Liver (tissue), 9 donors: ENCODE measurements around the gene DOCK10. TPM values are rescaled to one million over a fixed set of nuclear protein-coding genes. Genes with fewer than 3 reads are reported as not detected.

ENCODE experiments used
- DNase-seq: peaks from one replicate; pipeline ENCODE4 v3.0.0-alpha.2; 2017; ENCODE audit warnings: low spot score
- H3K27ac ChIP-seq, 2 donors: one replicate each; pipeline ENCODE4 v1.7.0; 2013; ENCODE audit warnings: inconsistent platforms in 2 of 2, low read length in 2 of 2, control low read depth in 1 of 2, low read depth in 1 of 2, mild to moderate bottlenecking in 1 of 2
- H3K27me3 ChIP-seq, 4 donors: one replicate each; pipeline versions ENCODE4 v1.6.1 to v1.7.0; 2013; ENCODE audit warnings: low read length in 3 of 4, inconsistent platforms in 1 of 4, mild to moderate bottlenecking in 1 of 4, moderate library complexity in 1 of 4; ENCODE audit not compliant: control insufficient read depth in 4 of 4, insufficient read depth in 4 of 4
- H3K36me3 ChIP-seq, 4 donors: one replicate each; pipeline versions ENCODE4 v1.6.1 to v1.7.0; 2013; ENCODE audit warnings: low read length in 3 of 4, mild to moderate bottlenecking in 3 of 4, low read depth in 1 of 4, moderate library complexity in 1 of 4; ENCODE audit not compliant: control insufficient read depth in 4 of 4, insufficient read depth in 3 of 4
- H3K4me1 ChIP-seq, 4 donors: one replicate each; pipeline versions ENCODE4 v1.6.1 to v1.7.0; 2013; ENCODE audit warnings: low read length in 3 of 4, mild to moderate bottlenecking in 3 of 4, moderate library complexity in 1 of 4; ENCODE audit not compliant: control insufficient read depth in 4 of 4, insufficient read depth in 4 of 4
- H3K4me3 ChIP-seq, 3 donors: one replicate each; pipeline versions ENCODE4 v1.6.1 to v1.7.0; 2013; ENCODE audit warnings: low read length in 3 of 3, control low read depth in 1 of 3, low read depth in 1 of 3, mild to moderate bottlenecking in 1 of 3
- H3K9ac ChIP-seq, 2 donors: one replicate each; pipeline ENCODE4 v1.7.0; 2013; ENCODE audit warnings: low read length in 2 of 2, mild to moderate bottlenecking in 2 of 2, moderate library complexity in 2 of 2, control low read depth in 1 of 2, low read depth in 1 of 2
- H3K9me3 ChIP-seq, 4 donors: one replicate each; pipeline versions ENCODE4 v1.6.1 to v1.7.0; 2013; ENCODE audit warnings: low read length in 3 of 4; ENCODE audit not compliant: control insufficient read depth in 4 of 4
- EGR1 ChIP-seq, 2 donors: IDR thresholded peaks; 2 replicates each; pipeline ENCODE4 v1.6.1; 2016 to 2018; ENCODE audit warnings: antibody characterized with exemption in 2 of 2, low read depth in 2 of 2
- FOXA1 ChIP-seq: IDR thresholded peaks from 2 replicates; pipeline ENCODE4 v1.6.1; 2016; ENCODE audit warnings: antibody characterized with exemption
- FOXA2 ChIP-seq: IDR thresholded peaks from 2 replicates; pipeline ENCODE4 v1.6.1; 2016; ENCODE audit warnings: antibody characterized with exemption
- GABPA ChIP-seq, 2 donors: IDR thresholded peaks in 1 of 2; conservative IDR thresholded peaks in 1 of 2; 2 replicates each; pipeline ENCODE4 v1.6.1; 2016; ENCODE audit warnings: antibody characterized with exemption in 2 of 2, mild to moderate bottlenecking in 1 of 2, moderate library complexity in 1 of 2
- HNF4A ChIP-seq, 2 donors: conservative IDR thresholded peaks; 2 replicates each; pipeline ENCODE4 v1.6.1; 2016; ENCODE audit warnings: antibody characterized with exemption in 2 of 2, mild to moderate bottlenecking in 2 of 2
- HNF4G ChIP-seq: IDR thresholded peaks from 2 replicates; pipeline ENCODE4 v1.6.1; 2016; ENCODE audit warnings: antibody characterized with exemption
- JUND ChIP-seq, 2 donors: IDR thresholded peaks; 2 replicates each; pipeline ENCODE4 v1.6.1; 2016; ENCODE audit warnings: antibody characterized with exemption in 2 of 2
- NR2F2 ChIP-seq: IDR thresholded peaks from 2 replicates; pipeline ENCODE4 v1.6.1; 2016; ENCODE audit warnings: antibody characterized with exemption
- RAD21 ChIP-seq, 2 donors: IDR thresholded peaks; 2 replicates each; pipeline ENCODE4 v1.6.1; 2016; ENCODE audit warnings: antibody characterized with exemption in 2 of 2, mild to moderate bottlenecking in 2 of 2
- RXRA ChIP-seq, 2 donors: IDR thresholded peaks; 2 replicates each; pipeline ENCODE4 v1.6.1; 2017 to 2018; ENCODE audit warnings: antibody characterized with exemption in 2 of 2, mild to moderate bottlenecking in 1 of 2
- YY1 ChIP-seq: IDR thresholded peaks from 2 replicates; pipeline ENCODE4 v1.6.1; 2016; ENCODE audit warnings: antibody characterized with exemption, mild to moderate bottlenecking
- WGBS: extraction: QIAGEN DNeasy Blood & Tissue Kit; methylation state at CpG from one replicate; pipeline ENCODE4 v1.1.7; 2013; 5-methylcytosine and 5-hydroxymethylcytosine counted together
- polyA plus RNA-seq, 2 donors: library from polyadenylated mRNA; stranded (reverse) in 1 of 2; unstranded in 1 of 2; fragments of 200-250 nt in 1 of 2; fragments of >200 nt in 1 of 2; fragmentation: Nextera tagmentation in 1 of 2; extraction: Ambion mirVana in 1 of 2; gene quantifications; one replicate each; pipeline versions ENCODE4 v1.2.1 to v1.2.3, GENCODE V29; 2013 to 2015
- total RNA-seq, 2 donors: library from RNA; depleted of rRNA; stranded (reverse); fragments of >200 nt; gene quantifications; one replicate each; pipeline ENCODE4 v1.2.3, GENCODE V29; 2014
- TF ChIP-seq, protein P1 (sequence below): IDR thresholded peaks from 2 replicates; pipeline ENCODE4 v1.6.1; 2016; ENCODE audit warnings: antibody characterized with exemption, mild to moderate bottlenecking
- TF ChIP-seq, protein P2 (sequence below): IDR thresholded peaks from 2 replicates; pipeline ENCODE4 v1.6.1; 2016; ENCODE audit warnings: antibody characterized with exemption
- TF ChIP-seq, protein P3 (sequence below): fragments of 150-350 bp; IDR thresholded peaks from 2 replicates; pipeline ENCODE4 v1.5.1; 2017; ENCODE audit warnings: improper control_type of control experiment, low read depth, low read length; ENCODE audit not compliant: missing input control
- TF ChIP-seq, protein P4 (sequence below): IDR thresholded peaks from 2 replicates; pipeline ENCODE4 v1.6.1; 2016; ENCODE audit warnings: antibody characterized with exemption
- donor health status: healthy.
- donor health status: healthy.
- donor health status: healthy.
- donor health status: healthy.
- donor health status: healthy.

The DOCK10 gene
- total and polyA plus RNA-seq, 4 donors, result 1.2 to 15.3 (median 6.8) TPM

DNA sequence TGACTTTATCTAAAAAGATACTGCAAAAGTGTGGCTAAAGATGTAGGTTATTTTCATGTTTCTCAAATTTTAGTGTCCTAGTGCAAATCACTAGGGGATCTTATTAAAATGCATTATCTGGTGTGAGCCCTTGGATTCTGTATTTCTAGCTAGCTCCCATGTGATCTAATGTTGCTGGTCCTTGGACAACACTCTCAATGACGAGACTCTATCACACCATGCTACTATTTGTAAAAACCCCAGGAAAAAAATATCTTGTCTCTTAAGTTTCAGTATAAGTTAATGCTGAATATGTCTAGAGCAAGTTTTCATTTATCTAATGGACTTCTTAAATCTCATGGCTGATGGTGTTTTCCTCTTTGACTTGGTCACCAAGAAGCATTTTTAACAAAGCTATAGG is 5.8 kb downstream of the DOCK10 start (continued):
- TF ChIP-seq, protein P1, sequence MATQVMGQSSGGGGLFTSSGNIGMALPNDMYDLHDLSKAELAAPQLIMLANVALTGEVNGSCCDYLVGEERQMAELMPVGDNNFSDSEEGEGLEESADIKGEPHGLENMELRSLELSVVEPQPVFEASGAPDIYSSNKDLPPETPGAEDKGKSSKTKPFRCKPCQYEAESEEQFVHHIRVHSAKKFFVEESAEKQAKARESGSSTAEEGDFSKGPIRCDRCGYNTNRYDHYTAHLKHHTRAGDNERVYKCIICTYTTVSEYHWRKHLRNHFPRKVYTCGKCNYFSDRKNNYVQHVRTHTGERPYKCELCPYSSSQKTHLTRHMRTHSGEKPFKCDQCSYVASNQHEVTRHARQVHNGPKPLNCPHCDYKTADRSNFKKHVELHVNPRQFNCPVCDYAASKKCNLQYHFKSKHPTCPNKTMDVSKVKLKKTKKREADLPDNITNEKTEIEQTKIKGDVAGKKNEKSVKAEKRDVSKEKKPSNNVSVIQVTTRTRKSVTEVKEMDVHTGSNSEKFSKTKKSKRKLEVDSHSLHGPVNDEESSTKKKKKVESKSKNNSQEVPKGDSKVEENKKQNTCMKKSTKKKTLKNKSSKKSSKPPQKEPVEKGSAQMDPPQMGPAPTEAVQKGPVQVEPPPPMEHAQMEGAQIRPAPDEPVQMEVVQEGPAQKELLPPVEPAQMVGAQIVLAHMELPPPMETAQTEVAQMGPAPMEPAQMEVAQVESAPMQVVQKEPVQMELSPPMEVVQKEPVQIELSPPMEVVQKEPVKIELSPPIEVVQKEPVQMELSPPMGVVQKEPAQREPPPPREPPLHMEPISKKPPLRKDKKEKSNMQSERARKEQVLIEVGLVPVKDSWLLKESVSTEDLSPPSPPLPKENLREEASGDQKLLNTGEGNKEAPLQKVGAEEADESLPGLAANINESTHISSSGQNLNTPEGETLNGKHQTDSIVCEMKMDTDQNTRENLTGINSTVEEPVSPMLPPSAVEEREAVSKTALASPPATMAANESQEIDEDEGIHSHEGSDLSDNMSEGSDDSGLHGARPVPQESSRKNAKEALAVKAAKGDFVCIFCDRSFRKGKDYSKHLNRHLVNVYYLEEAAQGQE, result no peak
- TF ChIP-seq RAD21 (IDR thresholded peaks at IDR 0.05), result no peak
- TF ChIP-seq NR2F2, result no peak
- TF ChIP-seq JUND (IDR thresholded peaks at IDR 0.05), result no peak
- no peak for TF ChIP-seq FOXA1
- no peak for TF ChIP-seq RXRA (IDR thresholded peaks at IDR 0.05)
- no peak for TF ChIP-seq HNF4A (conservative IDR thresholded peaks at IDR 0.05)
- TF ChIP-seq HNF4G, result no peak
- TF ChIP-seq YY1, result no peak

DNA sequence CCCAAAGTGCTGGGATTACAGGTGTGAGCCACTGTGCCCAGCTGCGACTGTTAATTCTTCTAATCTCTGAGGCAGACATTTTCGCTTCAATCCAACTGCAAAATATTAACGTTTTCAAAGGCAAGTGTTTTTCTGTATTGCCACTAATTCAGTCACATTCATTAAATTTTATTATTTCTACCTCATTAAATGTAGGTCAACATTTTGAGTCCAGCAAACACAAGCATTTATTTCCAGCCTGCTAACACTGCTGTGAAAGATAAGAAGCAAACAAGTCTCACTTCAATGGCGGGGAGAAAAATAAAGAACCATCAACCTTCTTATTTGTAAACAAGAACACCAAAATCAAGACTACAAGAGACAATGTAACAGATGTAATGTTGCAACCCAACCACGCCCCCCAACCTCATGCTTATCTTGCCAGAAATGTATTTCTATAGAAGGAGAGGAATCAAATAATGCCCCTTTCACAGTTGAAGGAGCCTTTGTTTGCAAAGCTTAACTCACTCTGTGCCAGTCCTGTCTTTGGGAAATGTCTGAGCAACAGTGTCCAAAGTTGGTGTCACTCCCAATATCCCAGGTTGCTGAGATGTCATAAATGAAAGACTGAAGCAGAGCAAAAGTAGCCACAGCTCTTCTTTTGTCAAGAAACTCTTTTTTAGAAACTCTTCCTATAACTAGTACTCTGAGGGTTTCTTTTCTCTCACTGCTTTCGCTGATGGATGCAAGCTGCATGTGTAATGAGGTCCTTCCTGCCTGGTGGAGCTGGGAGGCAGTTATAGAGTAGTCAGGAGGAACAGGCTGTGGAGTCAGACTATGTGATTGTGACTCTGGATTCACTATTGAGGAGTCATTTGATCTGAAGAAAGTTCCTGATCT is 8.6 kb downstream of the DOCK10 start:
- Histone ChIP-seq H3K9me3 (no peaks in the 10 kb centered on the region), H3K36me3 (no peaks in the 10 kb centered on the region), H3K9ac (no peak overlapping the region), H3K4me1 (no peaks in the 10 kb centered on the region), H3K4me3 (no peak overlapping the region), H3K27ac (no peak overlapping the region), H3K27me3 (no peaks in the 10 kb centered on the region)
- WGBS, result 87% methylated on average over 6 of the region's 6 CpGs
- no peak for DNase-seq
- TF ChIP-seq, protein P1, result no peak
- TF ChIP-seq FOXA2 (no peak), GABPA (IDR thresholded peaks at IDR 0.05 in 1 of 2, conservative IDR thresholded peaks at IDR 0.05 in 1 of 2) (no peak), RXRA (IDR thresholded peaks at IDR 0.05) (no peak), FOXA1 (no peak), YY1 (no peak), EGR1 (IDR thresholded peaks at IDR 0.05; ENCODE audit: low read depth in 2 of 2) (no peak)
- TF ChIP-seq, protein P2, sequence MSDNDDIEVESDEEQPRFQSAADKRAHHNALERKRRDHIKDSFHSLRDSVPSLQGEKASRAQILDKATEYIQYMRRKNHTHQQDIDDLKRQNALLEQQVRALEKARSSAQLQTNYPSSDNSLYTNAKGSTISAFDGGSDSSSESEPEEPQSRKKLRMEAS, result no peak
- TF ChIP-seq, protein P3, sequence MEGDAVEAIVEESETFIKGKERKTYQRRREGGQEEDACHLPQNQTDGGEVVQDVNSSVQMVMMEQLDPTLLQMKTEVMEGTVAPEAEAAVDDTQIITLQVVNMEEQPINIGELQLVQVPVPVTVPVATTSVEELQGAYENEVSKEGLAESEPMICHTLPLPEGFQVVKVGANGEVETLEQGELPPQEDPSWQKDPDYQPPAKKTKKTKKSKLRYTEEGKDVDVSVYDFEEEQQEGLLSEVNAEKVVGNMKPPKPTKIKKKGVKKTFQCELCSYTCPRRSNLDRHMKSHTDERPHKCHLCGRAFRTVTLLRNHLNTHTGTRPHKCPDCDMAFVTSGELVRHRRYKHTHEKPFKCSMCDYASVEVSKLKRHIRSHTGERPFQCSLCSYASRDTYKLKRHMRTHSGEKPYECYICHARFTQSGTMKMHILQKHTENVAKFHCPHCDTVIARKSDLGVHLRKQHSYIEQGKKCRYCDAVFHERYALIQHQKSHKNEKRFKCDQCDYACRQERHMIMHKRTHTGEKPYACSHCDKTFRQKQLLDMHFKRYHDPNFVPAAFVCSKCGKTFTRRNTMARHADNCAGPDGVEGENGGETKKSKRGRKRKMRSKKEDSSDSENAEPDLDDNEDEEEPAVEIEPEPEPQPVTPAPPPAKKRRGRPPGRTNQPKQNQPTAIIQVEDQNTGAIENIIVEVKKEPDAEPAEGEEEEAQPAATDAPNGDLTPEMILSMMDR, result no peak
- TF ChIP-seq, protein P4, sequence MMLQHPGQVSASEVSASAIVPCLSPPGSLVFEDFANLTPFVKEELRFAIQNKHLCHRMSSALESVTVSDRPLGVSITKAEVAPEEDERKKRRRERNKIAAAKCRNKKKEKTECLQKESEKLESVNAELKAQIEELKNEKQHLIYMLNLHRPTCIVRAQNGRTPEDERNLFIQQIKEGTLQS, result no peak
